Panc1 (cell line): Measurements from ENCODE around the gene PCF11. TPM values are rescaled to one million over a fixed set of nuclear protein-coding genes. Genes with fewer than 3 reads are reported as not detected.

Source experiments
- ATAC-seq: fragments of 200-7000 bp; cut with Tn5 transposase; 2 replicates; pipeline ENCODE4 v1.9.1; 2020; ENCODE audit warnings: mild to moderate bottlenecking, moderate library complexity
- BruUV-seq: library from RNA; stranded (reverse); fragments of 400-500 nt; replicated peaks from 2 replicates; lab custom pipeline; 2021; lab: Mats Ljungman, UMichigan
- CTCF ChIA-PET: fragments of 300-600 bp; sonication (Branson Sonifier 250); formaldehyde crosslinking; loops from one replicate; lab custom pipeline; 2022; ENCODE audit warnings: antibody characterized with exemption; lab: Charles Lee
- POLR2A ChIA-PET: fragments of 300-600 bp; sonication (Branson Sonifier 250); formaldehyde crosslinking; loops from one replicate; lab custom pipeline; 2022; ENCODE audit warnings: antibody characterized with exemption; lab: Charles Lee
- DNase-seq: peaks from one replicate; pipeline ENCODE4 v3.0.0-alpha.2; 2010; ENCODE audit warnings: low read depth, low spot score
- H3K27ac ChIP-seq: 2 replicates; pipeline ENCODE4 v1.5.1; 2011; ENCODE audit warnings: mild to moderate bottlenecking, low read length, inconsistent platforms
- H3K27me3 ChIP-seq: fragments of 200-500 bp; sonication (Bioruptor generic); 2 replicates; pipeline ENCODE4 v1.6.0; 2014; ENCODE audit warnings: low read length, inconsistent platforms; ENCODE audit not compliant: control insufficient read depth, insufficient read depth
- H3K36me3 ChIP-seq: fragments of 200-500 bp; sonication (Bioruptor generic); 2 replicates; pipeline ENCODE4 v1.5.1; 2014; ENCODE audit warnings: inconsistent platforms, mild to moderate bottlenecking, low read length, moderate library complexity; ENCODE audit not compliant: control insufficient read depth, insufficient read depth
- H3K4me1 ChIP-seq: 2 replicates; pipeline ENCODE4 v1.5.1; 2011; ENCODE audit warnings: inconsistent platforms, mild to moderate bottlenecking, low read length, moderate library complexity; ENCODE audit not compliant: control insufficient read depth, insufficient read depth
- H3K4me3 ChIP-seq, 2 experiments: 2 replicates each; pipeline ENCODE4 v1.5.1; 2011 to 2012; ENCODE audit warnings: low read depth in 2 of 2, low read length in 2 of 2, mild to moderate bottlenecking in 2 of 2, inconsistent platforms in 1 of 2, moderate library complexity in 1 of 2
- H3K9me3 ChIP-seq: fragments of 200-500 bp; sonication (Bioruptor generic); 2 replicates; pipeline ENCODE4 v1.5.1; 2014; ENCODE audit warnings: low read depth, mild to moderate bottlenecking, inconsistent platforms, low read length, moderate library complexity; ENCODE audit not compliant: control insufficient read depth, insufficient read depth
- POLR2AphosphoS5 ChIP-seq: IDR thresholded peaks from 2 replicates; pipeline ENCODE4 v1.6.1; 2012; ENCODE audit warnings: mild to moderate bottlenecking, low read depth, low read length, moderate library complexity
- SIN3A ChIP-seq: IDR thresholded peaks from 2 replicates; pipeline ENCODE4 v1.6.1; 2012; ENCODE audit warnings: low read depth, mild to moderate bottlenecking, low read length, moderate library complexity, borderline replicate concordance; ENCODE audit not compliant: insufficient read depth
- TCF7L2 ChIP-seq: IDR thresholded peaks from 2 replicates; pipeline ENCODE4 v1.6.1; 2011; ENCODE audit warnings: mild to moderate bottlenecking, low read depth, low read length, inconsistent platforms
- in situ Hi-C: cut with HindIII; loops from 2 replicates; pipeline ENCODE4 v1.10.0; 2016; ENCODE audit warnings: low sequenced_read_pairs, low pct_unique_long_range_greater_than_20kb
- intact Hi-C: fragments of 100-400 bp; cut with micrococcal nuclease; formaldehyde crosslinking; loops from one replicate; pipeline ENCODE4 v1.10.0; 2022; ENCODE audit not compliant: unreplicated experiment
- total RNA-seq: library from RNA; stranded (reverse); gene quantifications from one replicate; pipeline ENCODE4 v1.2.1, GENCODE V29; 2021; ENCODE audit not compliant: unreplicated experiment
- TF ChIP-seq, protein P1 (sequence below): fragments of 450-650 bp; IDR thresholded peaks from 2 replicates; pipeline ENCODE4 v1.5.1; 2017; ENCODE audit warnings: mild to moderate bottlenecking
- TF ChIP-seq, protein P2 (sequence below), 2 experiments: IDR thresholded peaks; 2 replicates each; pipeline ENCODE4 v1.6.1; 2011 to 2012; ENCODE audit warnings: low read depth in 2 of 2, control low read depth in 1 of 2, low read length in 1 of 2, mild to moderate bottlenecking in 1 of 2, moderate library complexity in 1 of 2; ENCODE audit not compliant: insufficient read depth in 1 of 2

Gene PCF11
- total RNA-seq, 1 experiment from 2014 or later, result 56.6 TPM

DNA sequence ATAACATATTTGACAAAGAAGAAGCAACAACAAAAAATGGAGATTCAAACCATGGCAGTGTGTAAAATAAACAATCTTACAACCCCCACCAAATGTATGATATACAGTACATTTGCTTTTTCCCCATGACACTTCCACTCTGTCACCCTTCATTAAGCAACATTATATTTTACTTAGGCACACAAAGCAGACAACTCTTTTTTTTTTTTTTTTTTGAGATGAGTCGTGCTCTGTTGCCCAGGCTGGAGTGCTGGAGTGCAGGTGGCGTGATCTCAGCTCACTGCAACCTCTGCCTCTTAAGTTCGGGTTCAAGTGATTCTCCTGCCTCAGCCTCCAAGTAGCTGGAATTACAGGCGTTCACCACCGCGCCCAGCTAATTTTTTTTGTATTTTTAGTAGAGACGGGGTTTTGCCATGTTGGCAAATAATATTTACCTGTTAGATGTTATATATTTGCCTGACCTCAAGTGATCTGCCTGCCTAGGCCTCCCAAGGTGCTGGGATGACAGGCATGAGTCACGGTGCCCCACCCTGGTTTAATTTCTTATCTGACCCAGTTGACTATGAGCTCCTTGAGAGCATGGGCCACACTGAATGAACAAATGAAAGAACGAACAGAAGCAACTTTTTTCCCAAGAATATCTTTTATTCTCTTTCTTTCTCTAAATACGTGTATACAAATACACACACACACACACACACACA lies 5.5 kb upstream of the PCF11 start:
- intact Hi-C loops (loop anchor here (10.0 kb wide), 1 partner anchor 247 kb away; the partner anchor contains the start of genes DDIAS and PRCP), in situ Hi-C loops (no loop called here)
- no peak for ATAC-seq
- BruUV-seq, result no TSS peak
- Histone ChIP-seq H3K4me3 (no peak overlapping the region), H3K9me3 (no peaks in the 10 kb centered on the region), H3K27ac (no peak overlapping the region), H3K4me1 (no peaks in the 10 kb centered on the region), H3K36me3 (no peaks in the 10 kb centered on the region), H3K27me3 (no peaks in the 10 kb centered on the region)
- no peak for TF ChIP-seq TCF7L2
- TF ChIP-seq SIN3A, result no peak
- TF ChIP-seq, protein P1, sequence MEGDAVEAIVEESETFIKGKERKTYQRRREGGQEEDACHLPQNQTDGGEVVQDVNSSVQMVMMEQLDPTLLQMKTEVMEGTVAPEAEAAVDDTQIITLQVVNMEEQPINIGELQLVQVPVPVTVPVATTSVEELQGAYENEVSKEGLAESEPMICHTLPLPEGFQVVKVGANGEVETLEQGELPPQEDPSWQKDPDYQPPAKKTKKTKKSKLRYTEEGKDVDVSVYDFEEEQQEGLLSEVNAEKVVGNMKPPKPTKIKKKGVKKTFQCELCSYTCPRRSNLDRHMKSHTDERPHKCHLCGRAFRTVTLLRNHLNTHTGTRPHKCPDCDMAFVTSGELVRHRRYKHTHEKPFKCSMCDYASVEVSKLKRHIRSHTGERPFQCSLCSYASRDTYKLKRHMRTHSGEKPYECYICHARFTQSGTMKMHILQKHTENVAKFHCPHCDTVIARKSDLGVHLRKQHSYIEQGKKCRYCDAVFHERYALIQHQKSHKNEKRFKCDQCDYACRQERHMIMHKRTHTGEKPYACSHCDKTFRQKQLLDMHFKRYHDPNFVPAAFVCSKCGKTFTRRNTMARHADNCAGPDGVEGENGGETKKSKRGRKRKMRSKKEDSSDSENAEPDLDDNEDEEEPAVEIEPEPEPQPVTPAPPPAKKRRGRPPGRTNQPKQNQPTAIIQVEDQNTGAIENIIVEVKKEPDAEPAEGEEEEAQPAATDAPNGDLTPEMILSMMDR, result no peak
- TF ChIP-seq, protein P2, sequence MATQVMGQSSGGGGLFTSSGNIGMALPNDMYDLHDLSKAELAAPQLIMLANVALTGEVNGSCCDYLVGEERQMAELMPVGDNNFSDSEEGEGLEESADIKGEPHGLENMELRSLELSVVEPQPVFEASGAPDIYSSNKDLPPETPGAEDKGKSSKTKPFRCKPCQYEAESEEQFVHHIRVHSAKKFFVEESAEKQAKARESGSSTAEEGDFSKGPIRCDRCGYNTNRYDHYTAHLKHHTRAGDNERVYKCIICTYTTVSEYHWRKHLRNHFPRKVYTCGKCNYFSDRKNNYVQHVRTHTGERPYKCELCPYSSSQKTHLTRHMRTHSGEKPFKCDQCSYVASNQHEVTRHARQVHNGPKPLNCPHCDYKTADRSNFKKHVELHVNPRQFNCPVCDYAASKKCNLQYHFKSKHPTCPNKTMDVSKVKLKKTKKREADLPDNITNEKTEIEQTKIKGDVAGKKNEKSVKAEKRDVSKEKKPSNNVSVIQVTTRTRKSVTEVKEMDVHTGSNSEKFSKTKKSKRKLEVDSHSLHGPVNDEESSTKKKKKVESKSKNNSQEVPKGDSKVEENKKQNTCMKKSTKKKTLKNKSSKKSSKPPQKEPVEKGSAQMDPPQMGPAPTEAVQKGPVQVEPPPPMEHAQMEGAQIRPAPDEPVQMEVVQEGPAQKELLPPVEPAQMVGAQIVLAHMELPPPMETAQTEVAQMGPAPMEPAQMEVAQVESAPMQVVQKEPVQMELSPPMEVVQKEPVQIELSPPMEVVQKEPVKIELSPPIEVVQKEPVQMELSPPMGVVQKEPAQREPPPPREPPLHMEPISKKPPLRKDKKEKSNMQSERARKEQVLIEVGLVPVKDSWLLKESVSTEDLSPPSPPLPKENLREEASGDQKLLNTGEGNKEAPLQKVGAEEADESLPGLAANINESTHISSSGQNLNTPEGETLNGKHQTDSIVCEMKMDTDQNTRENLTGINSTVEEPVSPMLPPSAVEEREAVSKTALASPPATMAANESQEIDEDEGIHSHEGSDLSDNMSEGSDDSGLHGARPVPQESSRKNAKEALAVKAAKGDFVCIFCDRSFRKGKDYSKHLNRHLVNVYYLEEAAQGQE (IDR thresholded peaks at IDR 0.05; ENCODE audit: insufficient read depth in 1 of 2, low read depth in 2 of 2, low read length in 1 of 2), result no peak
- no peak for TF ChIP-seq POLR2AphosphoS5
- CTCF ChIA-PET, result no interaction called here
- POLR2A ChIA-PET, result no interaction called here
- no peak for DNase-seq

DNA sequence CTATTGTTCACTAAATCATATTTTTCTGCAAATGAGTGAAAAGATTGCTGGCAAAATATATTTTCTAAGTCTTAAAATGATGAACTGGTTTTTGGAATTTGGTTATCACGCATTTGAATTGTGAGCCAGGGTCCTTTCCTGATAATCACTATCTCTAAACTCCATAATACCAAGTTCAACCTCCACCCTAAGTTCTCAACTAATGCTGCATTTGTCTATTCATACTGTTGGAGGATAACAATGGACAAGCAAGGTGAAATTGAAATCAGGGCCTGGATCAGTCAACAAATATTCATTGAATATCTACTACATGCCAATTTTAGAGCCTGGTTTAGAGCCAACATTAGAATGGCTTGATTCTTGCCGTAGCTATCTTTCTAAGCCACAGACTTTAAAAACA lies 4.7 kb upstream of the PCF11 start:
- ATAC-seq (no peak), DNase-seq (no peak)
- Histone ChIP-seq H3K27ac (no peak overlapping the region), H3K27me3 (no peaks in the 10 kb centered on the region), H3K36me3 (no peaks in the 10 kb centered on the region), H3K4me1 (no peaks in the 10 kb centered on the region), H3K9me3 (no peaks in the 10 kb centered on the region), H3K4me3 (no peak overlapping the region)
- intact Hi-C loops (loop anchor here (10.0 kb wide), 1 partner anchor 247 kb away; the partner anchor contains the start of genes DDIAS and PRCP), in situ Hi-C loops (no loop called here)
- no TSS peak for BruUV-seq
- CTCF ChIA-PET, result no interaction called here
- POLR2A ChIA-PET, result no interaction called here
- TF ChIP-seq TCF7L2 (no peak), SIN3A (no peak), POLR2AphosphoS5 (no peak)
- TF ChIP-seq, protein P1, result no peak
- TF ChIP-seq, protein P2 (IDR thresholded peaks at IDR 0.05; ENCODE audit: insufficient read depth in 1 of 2, low read depth in 2 of 2, low read length in 1 of 2), result no peak
